Measurements from ENCODE around the gene GP5.

The GP5 gene

DNA sequence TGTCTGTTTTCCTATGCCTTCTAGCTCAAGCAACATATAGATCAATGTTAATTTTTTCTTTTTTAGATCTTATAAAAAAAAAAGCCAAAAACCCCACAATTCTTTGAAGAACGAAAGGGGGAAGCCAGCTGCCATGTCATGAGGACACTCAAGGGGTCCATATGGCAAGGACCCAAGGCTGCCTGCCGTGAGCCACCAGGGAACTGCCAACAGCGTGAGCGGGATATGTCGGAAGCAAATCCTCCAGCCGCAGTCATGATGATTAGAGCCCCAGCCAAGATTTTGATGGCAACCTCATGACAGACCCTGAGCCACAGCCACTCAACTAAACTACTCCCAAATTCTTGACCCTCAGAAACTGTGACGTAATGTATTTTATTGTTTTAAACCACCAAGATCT lies 6.5 kb downstream of the GP5 start:
- TF ChIP-seq SUZ12 (IDR thresholded peaks at IDR 0.05; ENCODE audit: extremely low read depth, insufficient read depth, insufficient read length) = no peak
- no peak for TF ChIP-seq YY1 (IDR thresholded peaks at IDR 0.05; ENCODE audit: insufficient read depth, insufficient read length)
- TF ChIP-seq ZNF274 (IDR thresholded peaks at IDR 0.05; ENCODE audit: low read depth, low read length) = no peak
- Histone ChIP-seq H3K9me3 (ENCODE audit: insufficient read depth, low read length) (peaks cover 6% of the 10 kb centered on the region), H3K36me3 (ENCODE audit: insufficient read depth, insufficient read length, low read length) (no peaks in the 10 kb centered on the region), H3K9ac (ENCODE audit: insufficient read length, low read depth) (no peak overlapping the region), H3K27me3 (ENCODE audit: insufficient read depth, insufficient read length) (no peaks in the 10 kb centered on the region), H3K4me3 (ENCODE audit: insufficient read length, low read depth) (no peak overlapping the region), H3K4me1 (ENCODE audit: insufficient read depth, insufficient read length) (peaks cover 10% of the 10 kb centered on the region)
- no peak for DNase-seq (ENCODE audit: low read depth, low spot score)

DNA sequence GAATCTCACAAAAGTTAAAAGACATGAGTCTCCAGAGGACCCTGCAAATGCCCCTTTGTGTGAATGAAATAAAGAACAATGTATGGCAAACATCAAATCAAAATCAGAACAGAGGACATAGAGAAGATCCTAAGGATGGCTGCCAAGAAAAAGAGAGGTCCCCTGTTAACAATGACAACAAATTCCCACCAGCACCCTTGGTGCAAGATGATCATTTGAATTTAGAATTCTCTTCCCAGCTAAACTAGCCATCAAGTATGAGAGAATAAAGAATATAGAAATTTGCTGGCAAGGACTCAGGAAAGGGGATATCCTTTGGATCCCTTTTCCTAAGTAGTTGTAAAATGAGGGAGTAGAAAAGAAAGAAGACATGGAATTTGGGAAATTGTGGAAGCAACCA lies 8.2 kb downstream of the GP5 start:
- peaks cover 6% of the 10 kb centered on the region for H3K9me3 ChIP-seq (ENCODE audit: insufficient read depth, low read length)
- no peaks in the 10 kb centered on the region for H3K27me3 ChIP-seq (ENCODE audit: insufficient read depth, insufficient read length)
- H3K36me3 ChIP-seq (ENCODE audit: insufficient read depth, insufficient read length, low read length) = no peaks in the 10 kb centered on the region
- no peak overlapping the region for H3K9ac ChIP-seq (ENCODE audit: insufficient read length, low read depth)
- H3K4me1 ChIP-seq (ENCODE audit: insufficient read depth, insufficient read length) = peaks cover 5% of the 10 kb centered on the region
- no peak for DNase-seq (ENCODE audit: low read depth, low spot score)
- no peak overlapping the region for H3K4me3 ChIP-seq (ENCODE audit: insufficient read length, low read depth)
- TF ChIP-seq SUZ12 (IDR thresholded peaks at IDR 0.05; ENCODE audit: extremely low read depth, insufficient read depth, insufficient read length) = no peak
- no peak for TF ChIP-seq ZNF274 (IDR thresholded peaks at IDR 0.05; ENCODE audit: low read depth, low read length)
- TF ChIP-seq YY1 (IDR thresholded peaks at IDR 0.05; ENCODE audit: insufficient read depth, insufficient read length) = no peak

GRCh38 chr3:194389269-194389668 lies 9.8 kb downstream of the GP5 start:
- DNase-seq (ENCODE audit: low read depth, low spot score) = no peak
- H3K36me3 ChIP-seq (ENCODE audit: insufficient read depth, insufficient read length, low read length) = no peaks in the 10 kb centered on the region
- TF ChIP-seq YY1 (IDR thresholded peaks at IDR 0.05; ENCODE audit: insufficient read depth, insufficient read length) (no peak), ZNF274 (IDR thresholded peaks at IDR 0.05; ENCODE audit: low read depth, low read length) (no peak)

GRCh38 chr3:194387926-194388418 lies 11.1 kb downstream of the GP5 start:
- no peak for DNase-seq (ENCODE audit: low read depth, low spot score)
- no peaks in the 10 kb centered on the region for H3K27me3 ChIP-seq (ENCODE audit: insufficient read depth, insufficient read length)
- no peak for TF ChIP-seq SUZ12 (IDR thresholded peaks at IDR 0.05; ENCODE audit: extremely low read depth, insufficient read depth, insufficient read length)
- TF ChIP-seq YY1 (IDR thresholded peaks at IDR 0.05; ENCODE audit: insufficient read depth, insufficient read length) = no peak

More at GRCh38 chr3:194389269-194389668, 9.8 kb downstream of the GP5 start:
- Histone ChIP-seq H3K4me1 (ENCODE audit: insufficient read depth, insufficient read length) (peaks cover 5% of the 10 kb centered on the region), H3K27me3 (ENCODE audit: insufficient read depth, insufficient read length) (no peaks in the 10 kb centered on the region), H3K9ac (ENCODE audit: insufficient read length, low read depth) (no peak overlapping the region), H3K4me3 (ENCODE audit: insufficient read length, low read depth) (no peak overlapping the region), H3K9me3 (ENCODE audit: insufficient read depth, low read length) (peaks cover 6% of the 10 kb centered on the region)

DNA sequence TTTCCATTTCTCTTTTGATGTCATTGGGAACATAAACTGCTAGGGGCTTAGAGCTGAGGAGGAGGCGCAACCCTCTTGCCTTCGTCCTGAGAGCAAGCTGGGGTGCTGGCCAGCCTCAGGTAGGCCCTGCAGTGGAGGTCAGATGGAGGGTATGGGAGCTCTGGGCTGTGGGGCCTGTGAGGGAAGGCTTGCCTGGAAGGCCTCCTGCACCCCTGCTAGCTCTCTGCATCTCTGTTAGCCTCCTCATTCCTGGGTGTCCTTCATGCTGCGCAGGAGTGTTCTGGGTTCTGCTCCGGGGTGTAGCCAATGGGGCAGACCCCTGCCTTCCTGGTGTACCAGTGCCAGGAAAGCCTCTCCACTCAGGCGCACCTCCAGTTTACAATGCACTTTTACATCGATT lies 11.8 kb downstream of the GP5 start:
- peaks cover 10% of the 10 kb centered on the region for H3K4me1 ChIP-seq (ENCODE audit: insufficient read depth, insufficient read length)
- TF ChIP-seq SUZ12 (IDR thresholded peaks at IDR 0.05; ENCODE audit: extremely low read depth, insufficient read depth, insufficient read length) (no peak), ZNF274 (IDR thresholded peaks at IDR 0.05; ENCODE audit: low read depth, low read length) (no peak), YY1 (IDR thresholded peaks at IDR 0.05; ENCODE audit: insufficient read depth, insufficient read length) (no peak)
- no peaks in the 10 kb centered on the region for H3K36me3 ChIP-seq (ENCODE audit: insufficient read depth, insufficient read length, low read length)
- no peak overlapping the region for H3K9ac ChIP-seq (ENCODE audit: insufficient read length, low read depth)
- H3K9me3 ChIP-seq (ENCODE audit: insufficient read depth, low read length) = peaks cover 6% of the 10 kb centered on the region
- DNase-seq (ENCODE audit: low read depth, low spot score) = no peak
- H3K27me3 ChIP-seq (ENCODE audit: insufficient read depth, insufficient read length) = no peaks in the 10 kb centered on the region
- H3K4me3 ChIP-seq (ENCODE audit: insufficient read length, low read depth) = no peak overlapping the region

More at GRCh38 chr3:194387926-194388418, 11.1 kb downstream of the GP5 start:
- Histone ChIP-seq H3K4me3 (ENCODE audit: insufficient read length, low read depth) (no peak overlapping the region), H3K9ac (ENCODE audit: insufficient read length, low read depth) (no peak overlapping the region), H3K9me3 (ENCODE audit: insufficient read depth, low read length) (peaks cover 6% of the 10 kb centered on the region), H3K4me1 (ENCODE audit: insufficient read depth, insufficient read length) (peaks cover 10% of the 10 kb centered on the region), H3K36me3 (ENCODE audit: insufficient read depth, insufficient read length, low read length) (no peaks in the 10 kb centered on the region)

GRCh38 chr3:194386648-194387047 lies 12.4 kb downstream of the GP5 start:
- TF ChIP-seq YY1 (IDR thresholded peaks at IDR 0.05; ENCODE audit: insufficient read depth, insufficient read length) (no peak), ZNF274 (IDR thresholded peaks at IDR 0.05; ENCODE audit: low read depth, low read length) (no peak), SUZ12 (IDR thresholded peaks at IDR 0.05; ENCODE audit: extremely low read depth, insufficient read depth, insufficient read length) (no peak)
- peaks cover 11% of the 10 kb centered on the region for H3K4me1 ChIP-seq (ENCODE audit: insufficient read depth, insufficient read length)
- no peak for DNase-seq (ENCODE audit: low read depth, low spot score)
- no peak overlapping the region for H3K4me3 ChIP-seq (ENCODE audit: insufficient read length, low read depth)
- peaks cover 6% of the 10 kb centered on the region for H3K9me3 ChIP-seq (ENCODE audit: insufficient read depth, low read length)
- no peaks in the 10 kb centered on the region for H3K27me3 ChIP-seq (ENCODE audit: insufficient read depth, insufficient read length)
- H3K9ac ChIP-seq (ENCODE audit: insufficient read length, low read depth) = no peak overlapping the region
- no peaks in the 10 kb centered on the region for H3K36me3 ChIP-seq (ENCODE audit: insufficient read depth, insufficient read length, low read length)

GRCh38 chr3:194386066-194386465 lies 13.0 kb downstream of the GP5 start:
- no peak for DNase-seq (ENCODE audit: low read depth, low spot score)
- peaks cover 4% of the 10 kb centered on the region for H3K9me3 ChIP-seq (ENCODE audit: insufficient read depth, low read length)

More at GRCh38 chr3:194386066-194386465, 13.0 kb downstream of the GP5 start:
- Histone ChIP-seq H3K36me3 (ENCODE audit: insufficient read depth, insufficient read length, low read length) (no peaks in the 10 kb centered on the region), H3K4me1 (ENCODE audit: insufficient read depth, insufficient read length) (peaks cover 14% of the 10 kb centered on the region), H3K9ac (ENCODE audit: insufficient read length, low read depth) (no peak overlapping the region), H3K27me3 (ENCODE audit: insufficient read depth, insufficient read length) (no peaks in the 10 kb centered on the region), H3K4me3 (ENCODE audit: insufficient read length, low read depth) (no peak overlapping the region)
- TF ChIP-seq ZNF274 (IDR thresholded peaks at IDR 0.05; ENCODE audit: low read depth, low read length) (no peak), YY1 (IDR thresholded peaks at IDR 0.05; ENCODE audit: insufficient read depth, insufficient read length) (no peak), SUZ12 (IDR thresholded peaks at IDR 0.05; ENCODE audit: extremely low read depth, insufficient read depth, insufficient read length) (no peak)
